Panc1 (cell line): ENCODE data around the gene PTPN2.

Experiments used
- SIN3A ChIP-seq: IDR thresholded peaks from 2 replicates; pipeline ENCODE4 v1.6.1; 2012; ENCODE audit warnings: low read depth, mild to moderate bottlenecking, low read length, moderate library complexity, borderline replicate concordance; ENCODE audit not compliant: insufficient read depth
- TF ChIP-seq, protein P1 (sequence below): fragments of 450-650 bp; IDR thresholded peaks from 2 replicates; pipeline ENCODE4 v1.5.1; 2017; ENCODE audit warnings: mild to moderate bottlenecking

DNA sequence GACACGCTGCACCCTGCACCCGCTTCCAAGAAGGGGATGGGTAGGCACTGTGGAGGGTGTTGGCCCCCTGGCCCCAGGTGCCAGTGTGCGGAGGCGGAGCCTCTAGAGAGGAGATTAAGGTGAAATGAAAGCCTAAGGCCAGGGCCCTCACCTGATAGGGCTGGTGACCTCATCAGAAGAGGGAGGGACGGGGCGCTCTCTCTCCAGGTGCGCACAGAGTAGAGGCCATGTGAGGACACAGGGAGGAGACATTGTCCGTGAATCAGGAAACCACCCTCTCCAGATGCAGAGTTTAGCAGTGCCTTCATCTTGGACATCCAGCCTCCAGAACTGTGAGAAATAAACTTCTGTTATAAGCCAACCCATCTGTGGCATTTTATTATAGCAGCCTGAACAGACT lies 118.9 kb downstream of the PTPN2 start:
- TF ChIP-seq, protein P1, sequence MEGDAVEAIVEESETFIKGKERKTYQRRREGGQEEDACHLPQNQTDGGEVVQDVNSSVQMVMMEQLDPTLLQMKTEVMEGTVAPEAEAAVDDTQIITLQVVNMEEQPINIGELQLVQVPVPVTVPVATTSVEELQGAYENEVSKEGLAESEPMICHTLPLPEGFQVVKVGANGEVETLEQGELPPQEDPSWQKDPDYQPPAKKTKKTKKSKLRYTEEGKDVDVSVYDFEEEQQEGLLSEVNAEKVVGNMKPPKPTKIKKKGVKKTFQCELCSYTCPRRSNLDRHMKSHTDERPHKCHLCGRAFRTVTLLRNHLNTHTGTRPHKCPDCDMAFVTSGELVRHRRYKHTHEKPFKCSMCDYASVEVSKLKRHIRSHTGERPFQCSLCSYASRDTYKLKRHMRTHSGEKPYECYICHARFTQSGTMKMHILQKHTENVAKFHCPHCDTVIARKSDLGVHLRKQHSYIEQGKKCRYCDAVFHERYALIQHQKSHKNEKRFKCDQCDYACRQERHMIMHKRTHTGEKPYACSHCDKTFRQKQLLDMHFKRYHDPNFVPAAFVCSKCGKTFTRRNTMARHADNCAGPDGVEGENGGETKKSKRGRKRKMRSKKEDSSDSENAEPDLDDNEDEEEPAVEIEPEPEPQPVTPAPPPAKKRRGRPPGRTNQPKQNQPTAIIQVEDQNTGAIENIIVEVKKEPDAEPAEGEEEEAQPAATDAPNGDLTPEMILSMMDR: no peak
- no peak for TF ChIP-seq SIN3A
